Neural cell (in vitro differentiated cells): Measurements from ENCODE around the gene SLC16A2. TPM values are rescaled to one million over a fixed set of nuclear protein-coding genes. Genes with fewer than 3 reads are reported as not detected.

Experiments
- H2AFZ ChIP-seq: fragments of 200-600, 300-800 bp; sonication (generic), shearing (Covaris generic); 2 replicates; pipeline ENCODE4 v1.6.0; 2014; ENCODE audit warnings: low read depth, mild to moderate bottlenecking, antibody characterized with exemption, low read length, moderate library complexity
- H3F3A ChIP-seq: fragments of 200-600 bp; shearing (Covaris generic); 2 replicates; pipeline ENCODE4 v1.6.1; 2016; ENCODE audit warnings: mild to moderate bottlenecking, moderate library complexity, mixed read lengths, antibody characterized with exemption, low read length; ENCODE audit not compliant: insufficient read depth, poor library complexity, severe bottlenecking
- H3K27ac ChIP-seq: fragments of 200-600, 300-800 bp; sonication (generic), shearing (Covaris generic); 2 replicates; pipeline ENCODE4 v1.5.1; 2014; ENCODE audit warnings: mild to moderate bottlenecking, low read length, moderate library complexity
- H3K27me3 ChIP-seq: fragments of 300-800, 200-600 bp; sonication (generic), shearing (Covaris generic); 2 replicates; pipeline ENCODE4 v1.6.0; 2014; ENCODE audit warnings: mild to moderate bottlenecking, low read depth, low read length, moderate library complexity; ENCODE audit not compliant: insufficient read depth
- H3K36me3 ChIP-seq: fragments of 300-800, 200-600 bp; sonication (generic), shearing (Covaris generic); 2 replicates; pipeline ENCODE4 v1.5.1; 2014; ENCODE audit warnings: mild to moderate bottlenecking, antibody characterized with exemption, low read length, moderate library complexity; ENCODE audit not compliant: insufficient read depth
- H3K4me2 ChIP-seq: fragments of 300-800, 200-600 bp; sonication (generic), shearing (Covaris generic); 2 replicates; pipeline ENCODE4 v1.6.0; 2014; ENCODE audit warnings: mild to moderate bottlenecking, low read length
- H3K4me3 ChIP-seq: fragments of 300-800, 200-600 bp; sonication (generic), shearing (Covaris generic); 2 replicates; pipeline ENCODE4 v1.5.1; 2014; ENCODE audit warnings: mild to moderate bottlenecking, low read length, moderate library complexity
- H3K79me2 ChIP-seq: fragments of 200-600 bp; shearing (Covaris generic); replicated peaks from 2 replicates; pipeline ENCODE4 v1.6.0; 2014; ENCODE audit warnings: mild to moderate bottlenecking, low read length, moderate library complexity; ENCODE audit not compliant: insufficient read depth
- H3K9ac ChIP-seq: fragments of 300-800, 200-600 bp; sonication (generic), shearing (Covaris generic); 2 replicates; pipeline ENCODE4 v1.6.1; 2016; ENCODE audit warnings: mild to moderate bottlenecking, low read length, mixed read lengths
- H3K9me2 ChIP-seq: fragments of 200-600 bp; shearing (Covaris generic); 2 replicates; pipeline ENCODE4 v1.6.1; 2016; ENCODE audit warnings: mild to moderate bottlenecking, low read length, mixed read lengths; ENCODE audit not compliant: insufficient read depth
- H3K9me3 ChIP-seq: fragments of 200-600, 300-800 bp; sonication (generic), shearing (Covaris generic); 2 replicates; pipeline ENCODE4 v1.6.1; 2016; ENCODE audit warnings: mild to moderate bottlenecking, mixed run types, low read length, moderate library complexity, mixed read lengths
- H4K20me1 ChIP-seq: fragments of 200-600 bp; shearing (Covaris generic); 2 replicates; pipeline ENCODE4 v1.6.1; 2016; ENCODE audit warnings: mild to moderate bottlenecking, mixed run types; ENCODE audit not compliant: insufficient read depth
- CTCF ChIP-seq: fragments of 450-650 bp; IDR thresholded peaks from 2 replicates; pipeline ENCODE4 v1.5.1; 2014; ENCODE audit warnings: antibody characterized with exemption, mild to moderate bottlenecking, moderate library complexity; ENCODE audit not compliant: poor library complexity, severe bottlenecking
- EP300 ChIP-seq: fragments of 450-650 bp; conservative IDR thresholded peaks from 2 replicates; pipeline ENCODE4 v1.6.1; 2014; ENCODE audit warnings: antibody characterized with exemption, mild to moderate bottlenecking, moderate library complexity; ENCODE audit not compliant: poor library complexity, severe bottlenecking
- EZH2 ChIP-seq: fragments of 200-600, 300-800 bp; shearing (Covaris generic), sonication (generic); IDR thresholded peaks from 2 replicates; pipeline ENCODE4 v1.6.1; 2014; ENCODE audit warnings: antibody characterized with exemption, low read length, borderline replicate concordance, mild to moderate bottlenecking; ENCODE audit not compliant: insufficient read depth, poor library complexity, severe bottlenecking
- MXI1 ChIP-seq: fragments of 450-650 bp; conservative IDR thresholded peaks from 2 replicates; pipeline ENCODE4 v1.6.1; 2014; ENCODE audit warnings: antibody characterized with exemption, mild to moderate bottlenecking; ENCODE audit not compliant: poor library complexity, severe bottlenecking
- POLR2AphosphoS5 ChIP-seq: IDR thresholded peaks from 2 replicates; pipeline ENCODE4 v1.6.1; 2012
- RAD21 ChIP-seq: fragments of 450-650 bp; conservative IDR thresholded peaks from 2 replicates; pipeline ENCODE4 v1.6.1; 2014; ENCODE audit warnings: antibody characterized with exemption, mild to moderate bottlenecking, moderate library complexity
- REST ChIP-seq: IDR thresholded peaks from 2 replicates; pipeline ENCODE4 v1.6.1; 2012; ENCODE audit warnings: borderline replicate concordance
- SMC3 ChIP-seq: fragments of 450-650 bp; conservative IDR thresholded peaks from 2 replicates; pipeline ENCODE4 v1.6.1; 2014; ENCODE audit warnings: antibody characterized with exemption, mild to moderate bottlenecking, moderate library complexity; ENCODE audit not compliant: poor library complexity
- TAF1 ChIP-seq: IDR thresholded peaks from 2 replicates; pipeline ENCODE4 v1.6.1; 2012; ENCODE audit warnings: low read depth
- polyA plus RNA-seq: library from polyadenylated mRNA; depleted of rRNA; stranded (reverse); fragments of >200 nt; gene quantifications from 2 replicates; pipeline ENCODE4 v1.2.3, GENCODE V29; 2014

SLC16A2 gene
- polyA plus RNA-seq, 1 donor from 2014 or later, result 14.5 TPM

- TF ChIP-seq EZH2 (no peak), RAD21 (no peak), REST (no peak), EP300 (no peak), POLR2AphosphoS5 (no peak), TAF1 (no peak), MXI1 (no peak), CTCF (no peak), SMC3 (no peak)
- H4K20me1 ChIP-seq, result no peaks in the 10 kb centered on the region
- H3K27me3 ChIP-seq, result no peaks in the 10 kb centered on the region
- H3K4me2 ChIP-seq, result no peak overlapping the region
- H3F3A ChIP-seq, result no peaks in the 10 kb centered on the region
- H2AFZ ChIP-seq, result no peak overlapping the region
- no peak overlapping the region for H3K27ac ChIP-seq
- H3K9me2 ChIP-seq, result no peaks in the 10 kb centered on the region
- no peaks in the 10 kb centered on the region for H3K9me3 ChIP-seq
- no peaks in the 10 kb centered on the region for H3K36me3 ChIP-seq
- H3K9ac ChIP-seq, result no peak overlapping the region
- no peaks in the 10 kb centered on the region for H3K79me2 ChIP-seq
- no peak overlapping the region for H3K4me3 ChIP-seq
These were observed 105.5 kb downstream of the SLC16A2 start for GRCh38 chrX:74526764-74527163.

GRCh38 chrX:74527350-74527749 is 106.1 kb downstream of the SLC16A2 start:
- TF ChIP-seq REST (no peak), EZH2 (no peak), MXI1 (no peak), CTCF (no peak), TAF1 (no peak)
- no peak overlapping the region for H3K4me2 ChIP-seq
- no peaks in the 10 kb centered on the region for H4K20me1 ChIP-seq
- no peaks in the 10 kb centered on the region for H3K79me2 ChIP-seq
- no peak overlapping the region for H3K27ac ChIP-seq
- no peaks in the 10 kb centered on the region for H3K36me3 ChIP-seq
- no peak overlapping the region for H3K4me3 ChIP-seq
- no peak overlapping the region for H3K9ac ChIP-seq
- H3K27me3 ChIP-seq, result no peaks in the 10 kb centered on the region
- H3F3A ChIP-seq, result no peaks in the 10 kb centered on the region
- H2AFZ ChIP-seq, result no peak overlapping the region
- no peaks in the 10 kb centered on the region for H3K9me3 ChIP-seq
- H3K9me2 ChIP-seq, result no peaks in the 10 kb centered on the region
